ENCODE measurements around the gene ARPC1B.

- TF ChIP-seq CTCF (IDR thresholded peaks at IDR 0.05) (no peak), POLR2AphosphoS5 (IDR thresholded peaks at IDR 0.05) (no peak), POLR2A (IDR thresholded peaks at IDR 0.05) (no peak)
These were observed 11.2 kb upstream of the ARPC1B start for GRCh38 chr7:99363286-99363685.
